Ishikawa (cell line): Measurements from ENCODE around the gene FAM83E.
A peak's percentile ranks its signal among the peaks of the same experiment; 100 is the strongest.

Experiments
- CEBPB ChIP-seq: IDR thresholded peaks from 2 replicates; pipeline ENCODE4 v1.6.1; 2012
- CREB1 ChIP-seq: IDR thresholded peaks from 2 replicates; pipeline ENCODE4 v1.6.1; 2012; ENCODE audit warnings: low read depth
- EGR1 ChIP-seq: IDR thresholded peaks from 2 replicates; pipeline ENCODE4 v1.6.1; 2012
- EP300 ChIP-seq: IDR thresholded peaks from 2 replicates; pipeline ENCODE4 v1.6.1; 2012; ENCODE audit warnings: borderline replicate concordance
- FOXM1 ChIP-seq: IDR thresholded peaks from 2 replicates; pipeline ENCODE4 v1.6.1; 2012; ENCODE audit warnings: low read depth, borderline replicate concordance
- NFIC ChIP-seq: IDR thresholded peaks from 2 replicates; pipeline ENCODE4 v1.6.1; 2012
- RAD21 ChIP-seq: IDR thresholded peaks from 2 replicates; pipeline ENCODE4 v1.6.1; 2012; ENCODE audit warnings: low read depth
- TAF1 ChIP-seq: IDR thresholded peaks from 2 replicates; pipeline ENCODE4 v1.6.1; 2012; ENCODE audit warnings: low read depth, mild to moderate bottlenecking
- TCF12 ChIP-seq: IDR thresholded peaks from 2 replicates; pipeline ENCODE4 v1.6.1; 2012; ENCODE audit warnings: low read depth
- TEAD4 ChIP-seq: IDR thresholded peaks from 2 replicates; pipeline ENCODE4 v1.6.1; 2012
- YY1 ChIP-seq: IDR thresholded peaks from 2 replicates; pipeline ENCODE4 v1.6.1; 2012; ENCODE audit warnings: low read depth
- ZBTB7A ChIP-seq: IDR thresholded peaks from 2 replicates; pipeline ENCODE4 v1.6.1; 2012; ENCODE audit warnings: low read depth
- TF ChIP-seq, protein P1 (sequence below): IDR thresholded peaks from 2 replicates; pipeline ENCODE4 v1.6.1; 2012
- TF ChIP-seq, protein P2 (sequence below): IDR thresholded peaks from 2 replicates; pipeline ENCODE4 v1.6.1; 2012; ENCODE audit warnings: low read depth, mild to moderate bottlenecking
- TF ChIP-seq, protein P3 (sequence below): IDR thresholded peaks from 2 replicates; pipeline ENCODE4 v1.6.1; 2012

Gene FAM83E

DNA sequence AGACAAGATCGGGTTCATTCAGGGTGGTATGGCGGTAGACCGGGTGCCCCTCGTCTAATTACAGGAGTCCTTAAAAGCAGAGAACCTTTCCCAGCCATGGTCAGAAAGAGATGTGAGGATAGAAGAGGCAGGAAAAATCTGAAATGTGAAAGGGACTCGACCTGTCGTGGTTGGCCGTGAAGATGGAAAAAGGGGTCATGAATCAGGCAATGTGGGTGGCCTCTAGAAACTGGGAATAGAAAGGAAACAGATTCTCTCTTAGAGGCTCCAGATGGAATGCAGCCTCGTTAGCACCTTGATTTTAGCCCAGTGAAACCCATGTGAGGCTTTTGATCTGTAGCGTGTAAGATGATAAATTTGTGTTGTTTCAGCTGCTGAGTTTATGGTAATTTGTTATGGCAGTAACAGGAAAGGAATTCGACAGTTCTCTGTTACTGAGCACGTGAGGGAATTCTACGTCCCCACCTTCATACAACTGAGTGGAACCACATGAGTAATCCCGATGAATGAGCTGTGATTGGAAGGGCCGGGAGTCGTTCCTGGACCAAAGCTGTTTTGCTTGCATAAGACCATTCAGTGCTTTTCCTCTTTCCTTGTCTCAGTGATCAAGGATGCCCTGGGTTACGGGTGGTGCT lies 42.1 kb upstream of the FAM83E start:
- TF ChIP-seq CEBPB (no peak), TCF12 (no peak), RAD21 (no peak), NFIC (no peak), EP300 (no peak), TAF1 (no peak), YY1 (no peak), CREB1 (no peak), EGR1 (no peak)
- TF ChIP-seq, protein P1, sequence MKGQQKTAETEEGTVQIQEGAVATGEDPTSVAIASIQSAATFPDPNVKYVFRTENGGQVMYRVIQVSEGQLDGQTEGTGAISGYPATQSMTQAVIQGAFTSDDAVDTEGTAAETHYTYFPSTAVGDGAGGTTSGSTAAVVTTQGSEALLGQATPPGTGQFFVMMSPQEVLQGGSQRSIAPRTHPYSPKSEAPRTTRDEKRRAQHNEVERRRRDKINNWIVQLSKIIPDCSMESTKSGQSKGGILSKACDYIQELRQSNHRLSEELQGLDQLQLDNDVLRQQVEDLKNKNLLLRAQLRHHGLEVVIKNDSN: peak; percentile 70
- TF ChIP-seq, protein P2, sequence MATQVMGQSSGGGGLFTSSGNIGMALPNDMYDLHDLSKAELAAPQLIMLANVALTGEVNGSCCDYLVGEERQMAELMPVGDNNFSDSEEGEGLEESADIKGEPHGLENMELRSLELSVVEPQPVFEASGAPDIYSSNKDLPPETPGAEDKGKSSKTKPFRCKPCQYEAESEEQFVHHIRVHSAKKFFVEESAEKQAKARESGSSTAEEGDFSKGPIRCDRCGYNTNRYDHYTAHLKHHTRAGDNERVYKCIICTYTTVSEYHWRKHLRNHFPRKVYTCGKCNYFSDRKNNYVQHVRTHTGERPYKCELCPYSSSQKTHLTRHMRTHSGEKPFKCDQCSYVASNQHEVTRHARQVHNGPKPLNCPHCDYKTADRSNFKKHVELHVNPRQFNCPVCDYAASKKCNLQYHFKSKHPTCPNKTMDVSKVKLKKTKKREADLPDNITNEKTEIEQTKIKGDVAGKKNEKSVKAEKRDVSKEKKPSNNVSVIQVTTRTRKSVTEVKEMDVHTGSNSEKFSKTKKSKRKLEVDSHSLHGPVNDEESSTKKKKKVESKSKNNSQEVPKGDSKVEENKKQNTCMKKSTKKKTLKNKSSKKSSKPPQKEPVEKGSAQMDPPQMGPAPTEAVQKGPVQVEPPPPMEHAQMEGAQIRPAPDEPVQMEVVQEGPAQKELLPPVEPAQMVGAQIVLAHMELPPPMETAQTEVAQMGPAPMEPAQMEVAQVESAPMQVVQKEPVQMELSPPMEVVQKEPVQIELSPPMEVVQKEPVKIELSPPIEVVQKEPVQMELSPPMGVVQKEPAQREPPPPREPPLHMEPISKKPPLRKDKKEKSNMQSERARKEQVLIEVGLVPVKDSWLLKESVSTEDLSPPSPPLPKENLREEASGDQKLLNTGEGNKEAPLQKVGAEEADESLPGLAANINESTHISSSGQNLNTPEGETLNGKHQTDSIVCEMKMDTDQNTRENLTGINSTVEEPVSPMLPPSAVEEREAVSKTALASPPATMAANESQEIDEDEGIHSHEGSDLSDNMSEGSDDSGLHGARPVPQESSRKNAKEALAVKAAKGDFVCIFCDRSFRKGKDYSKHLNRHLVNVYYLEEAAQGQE: no peak
- TF ChIP-seq, protein P3, sequence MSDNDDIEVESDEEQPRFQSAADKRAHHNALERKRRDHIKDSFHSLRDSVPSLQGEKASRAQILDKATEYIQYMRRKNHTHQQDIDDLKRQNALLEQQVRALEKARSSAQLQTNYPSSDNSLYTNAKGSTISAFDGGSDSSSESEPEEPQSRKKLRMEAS: 0 out of 2 replicates have a peak, but pooled peaks have one; percentile 30

DNA sequence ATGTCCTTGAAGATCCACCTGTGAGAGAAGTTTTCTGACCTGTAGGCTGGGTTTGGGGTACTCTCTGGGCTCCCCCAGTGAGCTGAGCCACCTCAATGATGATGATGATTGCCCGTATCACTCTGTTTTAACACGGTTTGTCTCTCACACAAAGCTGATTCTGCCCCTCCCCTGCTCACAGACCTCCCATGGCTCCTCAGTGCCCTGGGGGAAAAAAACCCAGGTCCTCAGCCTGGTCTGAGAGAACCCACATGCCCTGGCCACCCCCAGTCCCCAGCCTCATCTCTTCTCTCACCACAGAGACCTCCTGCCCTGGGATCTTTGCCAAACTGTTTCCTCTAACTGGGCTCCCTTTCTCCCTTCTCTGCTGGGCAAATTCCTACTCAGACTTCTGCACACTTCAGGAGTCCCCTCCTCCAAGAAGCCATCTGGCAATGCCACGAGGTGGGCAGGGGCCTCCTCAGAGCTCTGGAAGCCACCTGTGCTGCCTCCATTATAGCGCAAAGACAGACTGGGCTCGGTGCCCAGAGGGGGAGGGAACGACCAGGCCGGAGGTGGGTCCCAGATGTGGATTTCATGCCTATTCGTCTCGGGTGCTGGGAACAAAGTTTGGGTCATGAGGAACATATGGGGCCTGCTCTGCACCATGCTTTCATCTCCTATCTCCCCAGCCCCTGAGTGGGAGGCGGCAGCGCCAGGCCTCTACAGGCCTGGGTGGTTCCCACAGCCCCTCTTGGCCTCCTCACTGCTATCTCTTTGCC lies 39.6 kb upstream of the FAM83E start:
- TF ChIP-seq NFIC (peak; percentile 61), RAD21 (no peak)

DNA sequence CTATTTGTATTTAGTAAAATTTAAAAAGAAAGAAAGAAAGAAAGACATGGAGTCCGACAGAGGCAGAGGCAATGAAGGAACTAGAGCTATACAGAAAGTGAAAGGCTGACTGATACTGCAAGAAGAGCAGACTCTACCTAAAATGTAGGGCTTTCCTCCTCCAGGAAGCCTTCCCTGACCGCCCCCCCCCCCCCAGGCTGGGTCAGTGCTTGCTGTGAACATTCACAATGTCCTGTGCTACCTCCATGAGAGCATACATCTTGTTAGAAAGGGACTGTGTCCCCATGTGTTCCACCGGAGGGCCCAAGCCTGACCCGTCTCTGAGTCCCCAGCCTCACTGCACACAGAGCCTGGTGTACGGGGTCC lies 36.8 kb upstream of the FAM83E start:
- no peak for TF ChIP-seq TEAD4
- TF ChIP-seq YY1: no peak
- no peak for TF ChIP-seq CREB1
- TF ChIP-seq EP300: no peak
- TF ChIP-seq, protein P3: no peak
- TF ChIP-seq EGR1: no peak
- TF ChIP-seq TAF1: no peak
- no peak for TF ChIP-seq NFIC
- no peak for TF ChIP-seq FOXM1
- TF ChIP-seq, protein P2: no peak
- TF ChIP-seq, protein P1: no peak
- TF ChIP-seq RAD21: no peak

DNA sequence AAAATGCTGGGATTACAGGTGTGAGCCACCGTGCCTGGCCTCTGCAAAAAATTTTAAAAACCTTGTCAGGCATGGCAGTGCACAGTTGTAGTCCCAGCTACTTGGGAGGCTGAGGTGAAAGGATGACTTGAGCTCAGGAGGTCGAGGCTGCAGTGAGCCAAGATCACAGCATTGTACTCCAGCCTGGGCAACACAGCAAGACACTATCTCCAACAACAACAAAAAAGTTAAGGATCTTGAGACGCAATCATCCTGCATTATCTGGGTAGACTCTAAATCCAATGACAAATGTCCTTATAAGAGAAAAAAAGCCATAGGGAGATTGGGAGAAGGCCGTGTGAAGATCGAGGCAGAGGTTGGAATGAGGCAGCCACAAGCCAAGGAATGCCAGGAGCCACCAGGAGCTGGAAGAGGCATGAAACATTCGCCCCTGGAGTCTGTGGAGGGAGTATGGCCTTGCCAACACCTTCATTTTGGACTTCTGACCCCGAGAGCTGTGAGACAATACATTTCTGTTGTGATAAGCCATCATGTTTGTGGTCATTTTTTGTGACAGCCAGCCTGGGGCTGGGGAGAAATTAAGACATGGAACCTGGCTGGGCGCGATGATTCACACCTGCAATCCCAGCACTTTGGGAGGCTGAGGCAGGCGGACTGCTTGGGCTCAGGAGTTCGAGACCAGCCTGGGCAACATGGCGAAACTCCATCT lies 36.3 kb upstream of the FAM83E start:
- TF ChIP-seq NFIC: no peak
- TF ChIP-seq CREB1: no peak
- no peak for TF ChIP-seq TCF12
- no peak for TF ChIP-seq CEBPB
- no peak for TF ChIP-seq ZBTB7A
- TF ChIP-seq EP300: no peak
- TF ChIP-seq TEAD4: no peak
- TF ChIP-seq, protein P3: no peak
- TF ChIP-seq TAF1: no peak
- TF ChIP-seq, protein P2: no peak
- no peak for TF ChIP-seq EGR1
- TF ChIP-seq, protein P1: no peak
- no peak for TF ChIP-seq FOXM1
- no peak for TF ChIP-seq YY1
- no peak for TF ChIP-seq RAD21
